Activated T-helper 1 cell treated with anti-CD3 and anti-CD28 coated beads, Interleukin-12 subunit alpha, Interleukin-12 subunit beta, Interleukin-2, Interleukin-4 antibody, amounts not matched to agents 30 ng/mL and 10 ng/mL and 1 ng/mL, durations not matched to agents 14 hours and 24 hours and 36 hours (primary cell): ENCODE data around the gene PTPN14. TPM values are rescaled to one million over a fixed set of nuclear protein-coding genes. Genes with fewer than 3 reads are reported as not detected.

Experiments used
- DNase-seq: peaks from one replicate; pipeline ENCODE4 v3.0.0; 2021; ENCODE audit warnings: low spot score
- H3K27ac Mint-ChIP-seq: one replicate; pipeline ENCODE4 v1.8.0; 2021; ENCODE audit warnings: mild to moderate bottlenecking, mixed read lengths
- H3K27me3 Mint-ChIP-seq: one replicate; pipeline ENCODE4 v1.8.0; 2022; ENCODE audit warnings: mild to moderate bottlenecking, moderate library complexity, mixed read lengths; ENCODE audit not compliant: insufficient read depth
- H3K36me3 Mint-ChIP-seq: one replicate; pipeline ENCODE4 v1.8.0; 2021; ENCODE audit warnings: low read depth, mixed read lengths
- H3K4me1 Mint-ChIP-seq: one replicate; pipeline ENCODE4 v1.8.0; 2021; ENCODE audit warnings: low read depth, mixed read lengths
- H3K4me3 Mint-ChIP-seq: one replicate; pipeline ENCODE4 v1.8.0; 2021; ENCODE audit warnings: mild to moderate bottlenecking, moderate library complexity, mixed read lengths
- H3K9me3 Mint-ChIP-seq: one replicate; pipeline ENCODE4 v1.8.0; 2021; ENCODE audit warnings: mixed read lengths
- intact Hi-C: fragments of 100-400 bp; cut with micrococcal nuclease; formaldehyde crosslinking; loops from one replicate; pipeline ENCODE4 v1.15.1; 2024
- total RNA-seq: library from RNA; stranded (reverse); gene quantifications from 2 replicates; pipeline ENCODE4 v1.2.3, GENCODE V29; 2022

The PTPN14 gene
- total RNA-seq, 1 donor from 2014 or later = 20.6 TPM

DNA sequence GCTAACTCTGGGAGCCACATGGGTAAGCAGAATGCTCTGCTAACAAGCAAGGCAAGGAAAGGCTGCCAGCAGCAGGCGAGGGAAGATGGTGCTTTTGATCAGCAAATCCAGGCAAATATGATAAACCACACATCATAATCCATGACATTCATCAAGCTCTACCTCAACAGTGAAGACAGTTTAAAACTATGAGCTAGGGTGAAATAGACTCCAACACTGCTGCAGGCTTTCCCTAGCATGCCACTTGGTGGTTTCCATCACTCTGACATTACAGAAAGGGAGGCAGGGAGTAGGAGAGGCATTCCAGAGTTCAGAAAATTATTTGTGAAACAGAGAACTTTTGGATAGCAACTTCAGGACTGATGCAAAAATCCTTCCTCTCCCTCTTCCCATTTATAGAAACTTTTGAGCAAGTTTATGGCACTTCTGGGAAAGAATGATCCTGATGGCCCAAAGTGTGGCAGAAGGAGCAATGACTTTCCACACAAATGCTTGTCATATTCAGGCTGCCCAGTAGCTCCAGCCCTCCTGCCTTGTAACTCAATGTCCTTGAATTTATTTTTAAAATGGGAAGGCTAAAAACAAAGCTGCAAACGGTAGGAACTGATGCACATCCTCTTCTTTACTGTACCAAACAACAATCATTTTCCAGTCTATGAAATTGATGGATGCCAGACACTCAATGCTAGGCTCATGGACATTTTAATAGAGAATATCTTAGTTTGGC lies 199.7 kb downstream of the PTPN14 start:
- H3K27ac Mint-ChIP-seq = no peak overlapping the region
- H3K4me3 Mint-ChIP-seq = no peak overlapping the region
- intact Hi-C loops = no loop called here
- DNase-seq = no peak
- H3K36me3 Mint-ChIP-seq = peaks cover 2% of the 10 kb centered on the region
- no peaks in the 10 kb centered on the region for H3K27me3 Mint-ChIP-seq
- no peaks in the 10 kb centered on the region for H3K4me1 Mint-ChIP-seq
- H3K9me3 Mint-ChIP-seq = no peaks in the 10 kb centered on the region

DNA sequence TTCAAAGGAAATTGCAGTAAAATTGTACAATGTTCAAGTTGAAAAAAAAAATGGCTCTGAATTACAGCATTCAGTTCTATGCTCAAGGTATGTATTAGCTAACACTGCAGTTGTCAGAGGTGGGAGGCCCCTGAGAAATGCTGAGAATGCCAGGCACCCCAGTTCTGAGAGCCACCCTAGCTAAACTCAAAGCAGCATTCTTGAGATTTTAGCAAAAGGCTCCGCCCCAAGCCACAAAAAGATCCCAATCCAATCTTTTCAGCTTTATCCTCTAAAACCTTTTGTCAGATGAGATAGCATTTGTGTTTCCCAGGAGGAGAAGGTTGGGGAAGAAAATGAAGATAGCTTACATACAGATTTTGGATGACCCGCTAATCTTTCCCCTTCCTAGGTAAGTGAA lies 201.6 kb downstream of the PTPN14 start:
- Mint-ChIP-seq H3K4me3 (no peak overlapping the region), H3K4me1 (no peaks in the 10 kb centered on the region), H3K36me3 (peaks cover 8% of the 10 kb centered on the region), H3K27me3 (no peaks in the 10 kb centered on the region), H3K9me3 (peaks cover 6% of the 10 kb centered on the region), H3K27ac (no peak overlapping the region)
- intact Hi-C loops = no loop called here
- DNase-seq = no peak

DNA sequence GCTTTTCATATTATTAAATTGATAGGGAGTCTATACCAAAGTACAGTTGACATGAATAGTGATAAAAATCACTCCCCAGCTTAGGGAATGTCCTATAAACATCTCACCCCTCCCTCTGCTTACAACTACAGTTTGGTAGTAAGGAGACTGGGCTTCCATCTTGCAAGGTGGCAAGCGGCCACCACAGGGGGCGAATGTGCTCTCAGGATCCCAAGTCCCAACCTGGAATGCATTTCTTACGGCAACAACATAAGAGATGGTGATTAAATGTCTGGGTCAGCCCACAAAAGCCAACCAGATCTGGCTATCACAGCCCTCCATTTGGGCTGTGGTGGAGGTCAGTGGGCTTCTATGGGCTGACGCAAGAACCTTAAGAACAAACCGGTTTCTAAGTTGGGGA lies 202.4 kb downstream of the PTPN14 start:
- peaks cover 13% of the 10 kb centered on the region for H3K9me3 Mint-ChIP-seq
- H3K4me3 Mint-ChIP-seq = no peak overlapping the region
- H3K36me3 Mint-ChIP-seq = peaks cover 14% of the 10 kb centered on the region
- intact Hi-C loops = no loop called here
- no peak for DNase-seq
- no peaks in the 10 kb centered on the region for H3K4me1 Mint-ChIP-seq
- H3K27me3 Mint-ChIP-seq = no peaks in the 10 kb centered on the region
- H3K27ac Mint-ChIP-seq = no peak overlapping the region

DNA sequence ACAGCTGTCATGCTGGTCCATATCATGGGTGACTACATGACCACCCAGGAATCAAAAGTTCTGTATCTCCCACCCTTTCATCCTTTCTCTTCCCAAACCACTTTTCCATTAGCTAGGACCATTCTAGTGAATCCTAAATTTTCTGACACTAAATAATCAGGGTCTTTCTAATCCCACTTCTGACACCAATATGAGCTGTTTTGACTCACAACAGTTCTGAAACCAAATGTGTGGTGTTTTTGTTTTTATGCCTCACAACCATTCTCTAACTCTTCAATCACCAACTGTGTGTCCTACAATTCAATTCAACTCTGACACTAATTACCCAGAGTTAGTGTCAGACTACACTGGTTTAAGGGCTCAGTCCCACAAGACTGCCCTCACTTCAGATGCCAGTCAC lies 206.5 kb downstream of the PTPN14 start:
- intact Hi-C loops = no loop called here
- Mint-ChIP-seq H3K27me3 (no peaks in the 10 kb centered on the region), H3K4me1 (no peaks in the 10 kb centered on the region), H3K4me3 (no peak overlapping the region), H3K9me3 (peaks cover 13% of the 10 kb centered on the region), H3K27ac (no peak overlapping the region), H3K36me3 (peaks cover 19% of the 10 kb centered on the region)
- DNase-seq = no peak

DNA sequence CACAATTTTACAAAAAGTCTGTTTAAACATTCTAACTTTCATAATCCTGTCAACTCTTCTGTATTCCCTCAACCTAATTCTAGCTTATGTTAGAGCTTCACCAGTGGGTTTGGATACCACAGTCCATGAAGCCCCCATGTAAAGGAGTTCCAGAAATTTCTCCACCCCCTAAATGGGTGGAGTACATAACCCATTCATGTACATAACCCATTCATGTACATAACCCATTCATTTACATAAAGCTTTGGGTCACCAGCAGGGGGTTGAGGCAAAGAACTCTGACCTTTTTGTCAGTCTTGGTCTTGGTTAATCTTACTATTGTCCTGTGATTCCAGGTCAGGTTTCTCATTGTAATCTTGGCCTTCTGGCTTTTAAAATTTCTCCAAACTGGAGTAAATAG lies 208.9 kb downstream of the PTPN14 start:
- intact Hi-C loops = no loop called here
- no peak overlapping the region for H3K27ac Mint-ChIP-seq
- no peak for DNase-seq
- H3K4me1 Mint-ChIP-seq = no peaks in the 10 kb centered on the region
- no peak overlapping the region for H3K4me3 Mint-ChIP-seq
- peaks cover 13% of the 10 kb centered on the region for H3K9me3 Mint-ChIP-seq
- no peaks in the 10 kb centered on the region for H3K27me3 Mint-ChIP-seq
- peaks cover 19% of the 10 kb centered on the region for H3K36me3 Mint-ChIP-seq

DNA sequence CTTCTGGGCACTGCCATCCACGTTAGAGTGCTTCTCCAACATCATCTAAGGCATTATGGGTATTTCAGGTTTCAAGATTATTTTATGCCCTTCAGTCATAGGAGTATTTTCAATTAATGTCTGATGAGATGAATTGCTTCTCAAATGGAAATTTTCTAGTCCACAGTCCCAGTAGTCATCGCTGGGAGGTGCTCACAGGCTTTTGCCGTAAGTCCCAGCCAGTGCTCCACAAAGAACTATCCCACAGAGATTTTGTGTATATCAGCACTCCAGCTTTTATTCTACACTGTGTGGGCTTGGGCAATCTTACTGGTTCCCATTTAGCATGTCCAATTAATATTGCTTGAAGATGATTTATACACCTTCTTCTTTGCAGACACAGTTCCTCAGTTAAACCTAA lies 209.5 kb downstream of the PTPN14 start:
- H3K36me3 Mint-ChIP-seq = peaks cover 24% of the 10 kb centered on the region
- no peak overlapping the region for H3K27ac Mint-ChIP-seq
- H3K9me3 Mint-ChIP-seq = peaks cover 13% of the 10 kb centered on the region
- no peaks in the 10 kb centered on the region for H3K27me3 Mint-ChIP-seq
- DNase-seq = no peak
- no peak overlapping the region for H3K4me3 Mint-ChIP-seq
- intact Hi-C loops = no loop called here
- H3K4me1 Mint-ChIP-seq = peaks cover 5% of the 10 kb centered on the region

DNA sequence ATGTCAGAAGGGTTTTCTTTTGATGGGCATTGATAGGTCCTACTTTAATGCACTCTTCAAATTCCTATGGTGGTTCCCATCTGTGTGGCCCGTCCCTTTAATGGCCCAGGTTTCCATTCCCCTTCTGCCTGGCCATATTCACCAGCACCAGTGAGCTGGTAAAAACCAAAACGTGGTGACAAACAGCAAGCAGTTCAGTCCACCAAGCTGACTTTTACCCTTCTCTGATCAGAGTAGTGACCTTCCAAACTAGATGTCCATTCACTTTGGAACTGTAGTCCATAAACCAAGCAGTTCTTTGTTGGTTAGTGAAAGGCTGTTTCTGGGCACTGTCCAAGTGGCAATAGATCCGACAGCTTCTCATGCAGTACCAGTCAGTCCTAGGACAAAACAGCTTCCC lies 209.9 kb downstream of the PTPN14 start:
- peaks cover 25% of the 10 kb centered on the region for H3K36me3 Mint-ChIP-seq
- no peak overlapping the region for H3K4me3 Mint-ChIP-seq
- H3K27me3 Mint-ChIP-seq = no peaks in the 10 kb centered on the region
- peaks cover 9% of the 10 kb centered on the region for H3K4me1 Mint-ChIP-seq
- peaks cover 13% of the 10 kb centered on the region for H3K9me3 Mint-ChIP-seq
- DNase-seq = no peak
- intact Hi-C loops = no loop called here
- no peak overlapping the region for H3K27ac Mint-ChIP-seq

DNA sequence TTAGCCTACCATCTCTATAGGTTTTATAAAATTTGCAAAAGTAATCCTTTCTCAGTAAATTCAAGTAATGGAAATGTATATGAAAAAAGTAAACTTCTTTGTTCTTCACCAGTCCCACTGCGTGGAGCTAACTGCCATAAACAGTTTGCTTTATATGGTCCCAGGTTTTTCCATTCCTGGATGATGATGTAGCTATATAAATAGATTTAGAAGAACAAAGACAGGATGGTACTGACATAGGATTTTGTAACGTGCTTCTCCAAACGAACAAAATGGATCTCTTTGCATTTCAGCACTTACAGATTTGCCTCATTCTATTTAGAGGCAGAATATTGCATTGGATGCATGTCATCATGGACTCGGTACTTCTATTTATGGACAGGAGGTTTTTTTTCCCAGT lies 213.2 kb downstream of the PTPN14 start:
- Mint-ChIP-seq H3K9me3 (no peaks in the 10 kb centered on the region), H3K27me3 (no peaks in the 10 kb centered on the region), H3K4me1 (peaks cover 26% of the 10 kb centered on the region), H3K4me3 (no peak overlapping the region), H3K36me3 (peaks cover 13% of the 10 kb centered on the region), H3K27ac (no peak overlapping the region)
- intact Hi-C loops = no loop called here
- DNase-seq = no peak

DNA sequence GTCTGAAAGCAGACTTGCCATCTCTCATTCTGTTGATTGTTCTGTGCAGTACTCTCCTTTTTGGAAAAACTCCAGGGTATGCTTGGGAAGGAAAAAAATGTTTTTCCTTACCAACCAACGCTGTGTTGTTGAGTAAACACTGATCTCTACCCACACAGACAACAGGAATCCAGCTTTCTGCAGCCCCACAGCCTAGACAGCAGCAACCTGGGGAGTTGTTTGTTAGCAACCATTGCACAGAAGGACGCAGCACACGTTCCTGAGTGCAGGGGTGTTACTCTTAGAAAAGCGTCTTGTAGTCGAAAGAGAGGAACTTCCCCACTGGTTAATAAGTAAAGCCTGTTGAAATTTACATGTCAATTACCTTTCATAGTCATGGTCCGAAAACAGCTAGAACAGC lies 213.9 kb downstream of the PTPN14 start:
- Mint-ChIP-seq H3K27me3 (no peaks in the 10 kb centered on the region), H3K4me1 (peaks cover 29% of the 10 kb centered on the region), H3K27ac (no peak overlapping the region), H3K4me3 (no peak overlapping the region), H3K9me3 (no peaks in the 10 kb centered on the region), H3K36me3 (peaks cover 13% of the 10 kb centered on the region)
- no peak for DNase-seq
- intact Hi-C loops = no loop called here

DNA sequence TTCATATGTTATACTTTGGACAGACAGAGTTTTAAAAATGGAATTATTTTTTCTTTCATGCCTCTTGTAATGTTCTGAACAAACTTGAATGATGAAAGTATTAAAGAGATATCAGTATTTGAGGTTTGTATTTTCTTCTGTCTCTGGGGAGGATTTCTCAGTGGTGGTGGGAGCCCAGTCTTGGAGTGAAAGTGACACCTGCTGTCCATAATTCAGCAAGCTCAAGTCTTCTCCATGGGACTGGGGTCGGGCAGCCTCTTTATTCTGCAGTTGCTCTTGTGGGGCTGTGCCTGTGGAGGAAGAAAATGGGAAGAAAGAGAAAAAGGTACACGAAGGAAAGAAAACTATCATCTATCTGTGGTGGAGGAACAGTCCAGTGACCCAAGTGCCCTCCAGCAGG lies 214.4 kb downstream of the PTPN14 start:
- Mint-ChIP-seq H3K9me3 (no peaks in the 10 kb centered on the region), H3K27ac (no peak overlapping the region), H3K36me3 (peaks cover 9% of the 10 kb centered on the region), H3K4me3 (no peak overlapping the region), H3K4me1 (peaks cover 29% of the 10 kb centered on the region), H3K27me3 (no peaks in the 10 kb centered on the region)
- intact Hi-C loops = no loop called here
- DNase-seq = no peak

DNA sequence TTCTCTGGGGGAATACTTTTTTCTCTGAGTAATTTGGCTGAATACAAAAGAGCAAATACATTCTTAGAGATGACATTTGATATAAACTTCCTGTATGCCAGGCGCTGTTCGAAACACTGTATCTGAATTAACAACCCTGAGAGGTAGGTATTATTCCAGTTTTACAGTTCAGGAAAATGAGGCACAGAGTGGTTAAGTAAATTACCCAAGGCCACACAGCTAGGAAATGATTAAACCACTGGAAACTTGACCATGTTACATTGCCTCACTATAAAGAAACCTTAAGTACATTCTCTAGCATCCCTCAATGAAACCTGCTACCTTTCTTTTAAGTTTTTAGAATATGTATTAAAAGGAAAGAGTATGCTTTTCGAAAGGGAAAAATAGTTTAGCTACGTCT lies 215.8 kb downstream of the PTPN14 start:
- no peak for DNase-seq
- intact Hi-C loops = no loop called here
- no peak overlapping the region for H3K27ac Mint-ChIP-seq
- peaks cover 34% of the 10 kb centered on the region for H3K4me1 Mint-ChIP-seq
- H3K9me3 Mint-ChIP-seq = no peaks in the 10 kb centered on the region
- H3K27me3 Mint-ChIP-seq = no peaks in the 10 kb centered on the region
- peaks cover 10% of the 10 kb centered on the region for H3K36me3 Mint-ChIP-seq
- H3K4me3 Mint-ChIP-seq = no peak overlapping the region

DNA sequence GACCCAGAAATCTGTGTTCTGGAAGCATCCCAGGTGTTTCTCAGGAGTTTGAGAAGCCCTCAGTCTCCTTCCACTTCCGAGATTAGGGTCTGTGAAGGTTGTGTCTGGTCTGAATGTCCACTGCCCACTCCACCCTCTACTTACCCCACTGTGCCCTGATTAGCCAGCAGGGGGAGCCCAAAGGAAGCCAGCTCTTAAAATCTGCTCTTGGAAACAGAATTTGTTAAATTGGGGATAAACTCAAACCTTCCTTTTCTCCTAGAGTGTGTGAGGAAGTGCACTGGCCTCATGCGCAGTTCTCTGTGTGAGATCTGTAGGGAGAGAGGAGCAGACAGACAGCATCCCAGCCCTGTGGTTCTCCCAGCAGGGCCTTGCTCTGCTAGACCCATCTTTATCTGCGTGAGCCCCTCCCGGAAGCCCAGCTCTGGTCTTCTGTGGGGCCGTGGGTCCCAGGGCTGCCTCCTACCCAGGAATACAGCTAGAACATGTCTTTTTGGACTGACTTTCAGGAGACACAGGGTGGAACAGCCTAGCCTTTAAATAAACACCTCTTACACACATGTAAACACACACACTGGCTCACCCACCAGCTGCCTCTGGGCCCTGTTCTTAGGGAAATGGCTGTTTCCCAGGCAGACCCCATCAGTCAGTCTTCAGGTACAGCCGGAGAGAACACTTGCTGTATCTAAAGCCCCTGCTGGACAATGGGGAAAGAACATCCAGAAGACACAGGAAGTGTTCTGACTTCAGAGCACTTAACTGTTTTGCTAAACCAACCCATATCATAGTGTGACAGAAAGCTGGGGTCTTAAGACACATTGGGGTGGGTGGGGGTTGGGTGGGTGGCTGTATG lies 218.2 kb downstream of the PTPN14 start:
- H3K27ac Mint-ChIP-seq = peak overlapping the region; percentile 62

DNA sequence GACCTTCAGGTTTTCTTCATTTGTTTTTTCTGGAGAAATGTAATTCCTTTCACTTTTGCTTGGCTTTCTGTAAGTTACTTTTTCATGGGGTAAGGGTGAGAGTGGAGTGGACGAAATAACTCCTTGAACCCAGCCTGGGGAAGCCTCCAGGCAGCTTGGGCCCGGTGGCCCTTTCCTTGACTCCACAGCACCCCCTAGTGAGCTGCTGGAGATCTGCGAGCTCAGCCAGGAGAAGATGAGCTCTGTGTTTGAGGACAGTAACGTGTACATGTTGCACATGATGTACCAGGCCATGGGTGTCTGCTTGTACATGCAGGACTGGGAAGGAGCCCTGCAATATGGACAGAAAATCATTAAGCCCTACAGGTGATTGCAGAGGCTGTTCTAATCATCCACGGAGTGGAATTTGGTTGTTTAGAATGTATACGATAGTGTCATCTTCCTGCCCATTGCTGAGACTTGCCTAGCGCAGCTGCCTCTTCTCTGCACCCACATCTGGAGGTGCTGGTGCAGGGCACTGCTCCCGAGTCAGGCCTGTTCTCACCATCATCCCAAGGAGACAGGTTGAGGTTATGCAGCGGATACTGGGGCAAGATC lies 219.5 kb downstream of the PTPN14 start:
- no peak overlapping the region for H3K4me3 Mint-ChIP-seq
- H3K27ac Mint-ChIP-seq = no peak overlapping the region
- no peaks in the 10 kb centered on the region for H3K27me3 Mint-ChIP-seq
- peaks cover 7% of the 10 kb centered on the region for H3K36me3 Mint-ChIP-seq
- peaks cover 29% of the 10 kb centered on the region for H3K4me1 Mint-ChIP-seq
- no peaks in the 10 kb centered on the region for H3K9me3 Mint-ChIP-seq
- intact Hi-C loops = loop anchor here (2.0 to 5.0 kb wide), 4 partner anchors 50 to 1195 kb away; partner anchors contain the start of gene SMYD2
- peak; percentile 30 for DNase-seq

More for the DNA sequence above, 218.2 kb downstream of the PTPN14 start:
- intact Hi-C loops = loop anchor here (1.0 to 5.0 kb wide), 6 partner anchors 51 to 1194 kb away; partner anchors contain the start of genes CENPF and SMYD2
- Mint-ChIP-seq H3K36me3 (peaks cover 12% of the 10 kb centered on the region), H3K9me3 (no peaks in the 10 kb centered on the region), H3K4me3 (no peak overlapping the region), H3K27me3 (no peaks in the 10 kb centered on the region), H3K4me1 (peaks cover 34% of the 10 kb centered on the region)
- peak; percentile 5 for DNase-seq
